ENCODE measurements around the gene RSPH1. TPM values are rescaled to one million over a fixed set of nuclear protein-coding genes. Genes with fewer than 3 reads are reported as not detected.

The RSPH1 gene
- total and polyA plus RNA-seq, 8 donors: 0.37 to 8.9 (median 1.8) TPM; not detected in 1

DNA sequence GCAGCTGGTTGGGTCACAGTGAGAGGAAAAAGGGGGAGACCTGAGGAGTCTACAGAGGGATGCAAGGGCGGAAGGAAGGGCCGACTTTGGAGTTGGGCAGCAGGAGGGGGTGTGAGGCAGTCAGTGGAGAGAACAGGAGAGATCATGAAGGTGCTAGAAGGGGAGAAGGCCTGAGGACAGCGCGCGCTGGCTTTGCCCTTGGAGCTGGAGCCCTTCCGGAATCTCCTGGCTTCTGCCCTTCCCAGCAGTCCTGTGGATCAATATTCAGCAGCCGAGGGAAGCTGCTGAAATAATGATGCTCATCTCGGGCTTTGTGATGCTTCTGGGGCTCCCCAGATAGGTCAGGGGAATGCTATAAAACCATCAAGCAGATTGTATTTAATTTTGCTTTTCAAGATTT lies 44.4 kb upstream of the RSPH1 start:
- Histone ChIP-seq H3K36me3 (peaks cover 26 to 83% (median 79%) of the 10 kb centered on the region in 4 donors), H3K27me3 (no peaks in the 10 kb centered on the region), H3K4me3 (no peak overlapping the region), H3K4me1 (peaks cover 7 to 46% (median 40%) of the 10 kb centered on the region in 4 donors), H3K27ac (peak overlapping the region; percentile 49 to 83 (median 61)), H3K9me3 (no peaks in the 10 kb centered on the region)
- intact Hi-C loops (cut with DNase I; ENCODE audit: low total_unique reads): no loop called here
- no peak for TF ChIP-seq POLR2AphosphoS5 (IDR thresholded peaks at IDR 0.05)
- TF ChIP-seq, protein P1, sequence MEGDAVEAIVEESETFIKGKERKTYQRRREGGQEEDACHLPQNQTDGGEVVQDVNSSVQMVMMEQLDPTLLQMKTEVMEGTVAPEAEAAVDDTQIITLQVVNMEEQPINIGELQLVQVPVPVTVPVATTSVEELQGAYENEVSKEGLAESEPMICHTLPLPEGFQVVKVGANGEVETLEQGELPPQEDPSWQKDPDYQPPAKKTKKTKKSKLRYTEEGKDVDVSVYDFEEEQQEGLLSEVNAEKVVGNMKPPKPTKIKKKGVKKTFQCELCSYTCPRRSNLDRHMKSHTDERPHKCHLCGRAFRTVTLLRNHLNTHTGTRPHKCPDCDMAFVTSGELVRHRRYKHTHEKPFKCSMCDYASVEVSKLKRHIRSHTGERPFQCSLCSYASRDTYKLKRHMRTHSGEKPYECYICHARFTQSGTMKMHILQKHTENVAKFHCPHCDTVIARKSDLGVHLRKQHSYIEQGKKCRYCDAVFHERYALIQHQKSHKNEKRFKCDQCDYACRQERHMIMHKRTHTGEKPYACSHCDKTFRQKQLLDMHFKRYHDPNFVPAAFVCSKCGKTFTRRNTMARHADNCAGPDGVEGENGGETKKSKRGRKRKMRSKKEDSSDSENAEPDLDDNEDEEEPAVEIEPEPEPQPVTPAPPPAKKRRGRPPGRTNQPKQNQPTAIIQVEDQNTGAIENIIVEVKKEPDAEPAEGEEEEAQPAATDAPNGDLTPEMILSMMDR (IDR thresholded peaks at IDR 0.05): no peak
- no peak for TF ChIP-seq EP300 (IDR thresholded peaks at IDR 0.05)
- no peak for TF ChIP-seq POLR2A (IDR thresholded peaks at IDR 0.05)
- 60 to 82% (median 61%) methylated on average over 8 of the region's 8 CpGs for WGBS, 5 donors
- DNase-seq: no peak

GRCh38 chr21:42539931-42540343 lies 43.9 kb upstream of the RSPH1 start:
- Histone ChIP-seq H3K27me3 (no peaks in the 10 kb centered on the region), H3K9me3 (no peaks in the 10 kb centered on the region), H3K27ac (peak overlapping the region; percentile 49 to 83 (median 61)), H3K4me1 (peaks cover 10 to 50% (median 45%) of the 10 kb centered on the region in 4 donors), H3K4me3 (no peak overlapping the region), H3K36me3 (peaks cover 23 to 83% (median 79%) of the 10 kb centered on the region in 4 donors)
- TF ChIP-seq, protein P1 (IDR thresholded peaks at IDR 0.05): peak in 2 of 7 experiments; percentile 10 to 22
- TF ChIP-seq POLR2AphosphoS5 (IDR thresholded peaks at IDR 0.05): no peak
- intact Hi-C loops (cut with DNase I; ENCODE audit: low total_unique reads): no loop called here
- DNase-seq: peak in 1 of 2 donors; percentile 51
- 45 to 76% (median 59%) methylated on average over 6 to 7 of the region's 7 CpGs for WGBS, 5 donors

- Histone ChIP-seq H3K4me3 (no peak overlapping the region), H3K9me3 (no peaks in the 10 kb centered on the region), H3K27me3 (no peaks in the 10 kb centered on the region), H3K4me1 (peaks cover 16 to 56% (median 51%) of the 10 kb centered on the region in 4 donors), H3K36me3 (peaks cover 23 to 83% (median 79%) of the 10 kb centered on the region in 4 donors), H3K27ac (peak overlapping the region; percentile 49 to 83 (median 61))
- TF ChIP-seq EP300 (IDR thresholded peaks at IDR 0.05) (no peak), POLR2A (IDR thresholded peaks at IDR 0.05) (no peak), POLR2AphosphoS5 (IDR thresholded peaks at IDR 0.05) (peak in 1 of 3 donors; percentile 66)
- TF ChIP-seq, protein P1 (IDR thresholded peaks at IDR 0.05): no peak
- 31 to 67% (median 57%) methylated on average over 17 of the region's 17 CpGs for WGBS, 5 donors
- peak in 1 of 2 donors; percentile 88 for DNase-seq
- intact Hi-C loops (cut with DNase I; ENCODE audit: low total_unique reads): no loop called here
These were observed 43.3 kb upstream of the RSPH1 start for GRCh38 chr21:42539342-42539741.

GRCh38 chr21:42538479-42539275 lies 42.7 kb upstream of the RSPH1 start:
- H3K4me1 ChIP-seq: peaks cover 22 to 63% (median 56%) of the 10 kb centered on the region in 4 donors
- no peaks in the 10 kb centered on the region for H3K9me3 ChIP-seq
- H3K36me3 ChIP-seq: peaks cover 23 to 79% (median 75%) of the 10 kb centered on the region in 4 donors
- intact Hi-C loops (cut with DNase I; ENCODE audit: low total_unique reads): no loop called here
- H3K27ac ChIP-seq: peak overlapping the region; percentile 49 to 83 (median 66)
- no peak overlapping the region for H3K4me3 ChIP-seq
- WGBS, 5 donors: 47 to 61% (median 56%) methylated on average over 10 of the region's 10 CpGs
- no peaks in the 10 kb centered on the region for H3K27me3 ChIP-seq
- TF ChIP-seq EP300 (IDR thresholded peaks at IDR 0.05) (no peak), POLR2A (IDR thresholded peaks at IDR 0.05) (no peak), POLR2AphosphoS5 (IDR thresholded peaks at IDR 0.05) (no peak)
- TF ChIP-seq, protein P1 (IDR thresholded peaks at IDR 0.05): no peak
- peak in 1 of 2 donors; percentile 46 for DNase-seq
